Measurements from ENCODE around the gene DRAM2. TPM values are rescaled to one million over a fixed set of nuclear protein-coding genes. Genes with fewer than 3 reads are reported as not detected.
A peak's percentile ranks its signal among the peaks of the same experiment; 100 is the strongest.

The DRAM2 gene
- total and polyA plus RNA-seq, 2 of the 13 experiments (the other 11 are each of a cell fraction or from before 2014, with no cell fraction given) = 33.2 to 123 TPM

- TF ChIP-seq E2F5 (CRISPR knock-in tag; conservative IDR thresholded peaks at IDR 0.05) = no peak
- TF ChIP-seq NPAS2 (CRISPR knock-in tag; IDR thresholded peaks at IDR 0.05; ENCODE audit: borderline replicate concordance) = no peak
- TF ChIP-seq SNRNP70 (IDR thresholded peaks at IDR 0.05; ENCODE audit: low read depth, low read length) = no peak
- no peak for TF ChIP-seq ZNF501 (CRISPR knock-in tag; IDR thresholded peaks at IDR 0.05)
- 0 out of 2 replicates have a peak, but pooled peaks have one; percentile 35 for TF ChIP-seq HNF4A (CRISPR knock-in tag; IDR thresholded peaks at IDR 0.05)
- no peak for TF ChIP-seq ZNF572 (CRISPR knock-in tag; IDR thresholded peaks at IDR 0.05)
- no peak for TF ChIP-seq CHCHD3 (CRISPR knock-in tag; IDR thresholded peaks at IDR 0.05)
- no peak for TF ChIP-seq ZKSCAN5 (CRISPR knock-in tag; IDR thresholded peaks at IDR 0.05)
- TF ChIP-seq ZNF362 (CRISPR knock-in tag; IDR thresholded peaks at IDR 0.05; ENCODE audit: borderline replicate concordance) = peak; percentile 81; the same call in 1 of the 2 replicates
- TF ChIP-seq RARA (CRISPR knock-in tag; IDR thresholded peaks at IDR 0.05) = 0 out of 2 replicates have a peak, but pooled peaks have one; percentile 10
- 0 out of 2 replicates have a peak, but pooled peaks have one; percentile 9 for TF ChIP-seq TCF7 (IDR thresholded peaks at IDR 0.05; ENCODE audit: low read depth)
- TF ChIP-seq ZNF770 (CRISPR knock-in tag; IDR thresholded peaks at IDR 0.05) = no peak
- no peak for TF ChIP-seq ZNF704 (CRISPR knock-in tag; IDR thresholded peaks at IDR 0.05; ENCODE audit: borderline replicate concordance)
- 0 out of 2 replicates have a peak, but pooled peaks have one; percentile 43 for TF ChIP-seq MIER3 (CRISPR knock-in tag; IDR thresholded peaks at IDR 0.05; ENCODE audit: borderline replicate concordance)
- no peak for TF ChIP-seq ZBTB2 (CRISPR knock-in tag; IDR thresholded peaks at IDR 0.05; ENCODE audit: low read depth)
- TF ChIP-seq SKI (IDR thresholded peaks at IDR 0.05; ENCODE audit: partially characterized antibody) = peak; percentile 27
- TF ChIP-seq CREB1 (IDR thresholded peaks at IDR 0.05) = no peak
- peak; percentile 43; the same call in 1 of the 2 replicates for TF ChIP-seq CREB1 (CRISPR knock-in tag; IDR thresholded peaks at IDR 0.05)
- no peak for TF ChIP-seq RORA (CRISPR knock-in tag; IDR thresholded peaks at IDR 0.05)
- TF ChIP-seq FOXA3 (CRISPR knock-in tag; IDR thresholded peaks at IDR 0.05) = 0 out of 2 replicates have a peak, but pooled peaks have one; percentile 14
- no peak for TF ChIP-seq RAD21 (CRISPR knock-in tag; IDR thresholded peaks at IDR 0.05)
- no peak for TF ChIP-seq KDM3A (CRISPR knock-in tag; IDR thresholded peaks at IDR 0.05; ENCODE audit: low read depth)
These were observed 2.6 kb upstream of the DRAM2 start (continued) for GRCh38 chr1:111142356-111142975.
